Breast epithelium (tissue), 4 donors: Measurements from ENCODE around the gene DTWD1. TPM values are rescaled to one million over a fixed set of nuclear protein-coding genes. Genes with fewer than 3 reads are reported as not detected.

ENCODE experiments used
- DNase-seq, 2 donors: peaks; one replicate each; pipeline ENCODE4 v3.0.0-alpha.2; 2019; ENCODE audit warnings: low spot score in 2 of 2
- H3K27ac ChIP-seq, 2 donors: fragments of 200-600 bp; sonication (generic) in 1 of 2; one replicate each; pipeline ENCODE4 v1.5.1; 2016 to 2019; ENCODE audit warnings: mild to moderate bottlenecking in 1 of 2
- H3K27me3 ChIP-seq, 2 donors: fragments of 200-600 bp; sonication (generic) in 1 of 2; one replicate each; pipeline versions ENCODE4 v1.5.1 to v1.6.0; 2017 to 2019; ENCODE audit warnings: control low read depth in 1 of 2, mild to moderate bottlenecking in 1 of 2
- H3K36me3 ChIP-seq: fragments of 200-600 bp; one replicate; pipeline ENCODE4 v1.5.1; 2019
- H3K4me1 ChIP-seq, 2 donors: fragments of 200-600 bp; sonication (generic); one replicate each; pipeline ENCODE4 v1.5.1; 2016 to 2019; ENCODE audit warnings: control low read depth in 1 of 2
- H3K4me3 ChIP-seq, 3 donors: fragments of 200-600 bp; sonication (generic); 1 replicate in 2 of 3; 2 replicates in 1 of 3; pipeline ENCODE4 v1.5.1; 2016 to 2019; ENCODE audit warnings: mild to moderate bottlenecking in 3 of 3, moderate library complexity in 2 of 3
- H3K9me3 ChIP-seq, 2 donors: fragments of 200-600 bp; sonication (generic) in 1 of 2; one replicate each; pipeline ENCODE4 v1.5.1; 2016 to 2019; ENCODE audit warnings: control low read depth in 1 of 2
- CTCF ChIP-seq, 3 donors: fragments of 450-650 bp; IDR thresholded peaks; one replicate each; pipeline ENCODE4 v1.5.1; 2016 to 2017; ENCODE audit warnings: antibody characterized with exemption in 3 of 3, mild to moderate bottlenecking in 3 of 3, moderate library complexity in 3 of 3
- POLR2A ChIP-seq: fragments of 450-650 bp; IDR thresholded peaks from one replicate; pipeline ENCODE4 v1.6.1; 2016; ENCODE audit warnings: antibody characterized with exemption, mild to moderate bottlenecking, moderate library complexity
- POLR2AphosphoS5 ChIP-seq, 3 donors: sonication (generic); formaldehyde crosslinking; IDR thresholded peaks; one replicate each; pipeline ENCODE4 v1.6.1; 2017; ENCODE audit warnings: antibody characterized with exemption in 3 of 3
- intact Hi-C: fragments of 100-400 bp; cut with DNase I; formaldehyde crosslinking; loops from one replicate; pipeline ENCODE4 v1.15.1; 2023; ENCODE audit warnings: low total_unique reads
- total RNA-seq, 3 donors: library from RNA; depleted of rRNA; stranded (reverse); fragments of >200 nt; gene quantifications; one replicate each; pipeline ENCODE4 v1.1.0, GENCODE V29; 2016

The DTWD1 gene
- total RNA-seq, 3 donors from 2014 or later, result 21.6 to 35.4 (median 33.8) TPM

DNA sequence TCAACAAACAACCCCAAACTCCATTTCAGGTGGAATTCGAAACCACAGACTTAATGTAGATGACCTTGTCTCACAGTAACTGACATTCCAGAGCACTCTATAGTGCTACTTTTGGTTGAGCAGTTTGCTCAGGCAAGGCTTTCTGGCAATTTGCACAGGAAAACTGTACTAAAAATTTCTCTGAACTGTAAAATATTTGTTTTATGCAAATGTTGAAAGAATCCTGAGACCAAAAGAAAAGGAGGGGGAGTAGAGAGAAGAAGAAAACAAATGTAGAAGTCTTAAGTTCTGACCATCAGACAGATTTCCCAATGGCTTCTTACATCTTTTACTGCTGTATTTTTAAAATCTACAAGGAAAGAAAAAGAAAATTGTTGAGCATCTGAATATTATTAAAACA lies 53.5 kb downstream of the DTWD1 start:
- DNase-seq, result no peak
- Histone ChIP-seq H3K36me3 (no peaks in the 10 kb centered on the region), H3K27me3 (no peaks in the 10 kb centered on the region), H3K9me3 (no peaks in the 10 kb centered on the region), H3K27ac (peak overlapping the region in 1 of 2 donors; percentile 66), H3K4me3 (no peak overlapping the region), H3K4me1 (no peaks in the 10 kb centered on the region)
- TF ChIP-seq POLR2A, result no peak
- no peak for TF ChIP-seq CTCF (IDR thresholded peaks at IDR 0.05)
- TF ChIP-seq POLR2AphosphoS5 (IDR thresholded peaks at IDR 0.05), result no peak
- intact Hi-C loops, result no loop called here

DNA sequence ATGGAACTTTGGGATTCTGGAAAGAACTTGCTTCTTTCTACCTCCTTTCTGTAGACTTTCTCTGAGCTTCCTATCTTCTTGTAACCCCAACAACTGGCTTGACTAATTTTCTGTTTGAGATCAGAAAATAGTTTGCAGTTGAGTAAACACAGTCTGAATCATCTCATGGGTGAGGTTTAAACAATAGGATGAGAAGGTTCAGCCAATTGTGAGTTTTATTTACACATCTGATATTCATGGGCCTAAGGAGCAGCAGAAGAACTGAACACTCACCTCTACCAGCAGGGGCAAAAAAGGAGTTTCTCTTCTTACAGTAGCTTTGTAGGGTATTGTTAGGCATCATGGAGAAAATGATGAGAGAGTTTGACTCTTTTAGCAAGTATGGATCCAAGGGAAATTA lies 54.2 kb downstream of the DTWD1 start:
- DNase-seq, result no peak
- Histone ChIP-seq H3K27me3 (no peaks in the 10 kb centered on the region), H3K4me1 (no peaks in the 10 kb centered on the region), H3K27ac (peak overlapping the region; percentile 19 to 66), H3K9me3 (no peaks in the 10 kb centered on the region), H3K36me3 (no peaks in the 10 kb centered on the region), H3K4me3 (no peak overlapping the region)
- TF ChIP-seq CTCF (IDR thresholded peaks at IDR 0.05) (no peak), POLR2AphosphoS5 (IDR thresholded peaks at IDR 0.05) (no peak), POLR2A (no peak)
- intact Hi-C loops, result no loop called here

DNA sequence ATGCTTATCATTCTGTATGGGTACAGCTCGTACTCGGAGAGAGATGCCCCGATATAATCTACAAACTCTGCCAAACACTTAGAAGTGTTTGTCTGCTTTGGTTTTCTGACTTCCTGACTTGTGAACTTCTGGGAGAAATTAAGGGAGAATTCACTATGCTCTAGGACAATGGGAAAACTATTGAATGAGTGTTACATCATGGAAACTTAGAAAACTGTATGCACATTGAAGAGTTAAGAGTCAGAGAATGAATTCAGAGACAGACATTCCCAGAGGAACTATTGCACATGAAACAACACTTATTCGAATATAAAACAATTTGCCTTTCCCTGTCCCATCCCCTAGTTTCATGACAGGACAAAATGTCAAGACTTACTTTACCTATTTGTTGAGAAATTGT lies 57.8 kb downstream of the DTWD1 start:
- TF ChIP-seq POLR2A, result no peak
- no peak for TF ChIP-seq CTCF (IDR thresholded peaks at IDR 0.05)
- TF ChIP-seq POLR2AphosphoS5 (IDR thresholded peaks at IDR 0.05), result no peak
- DNase-seq, result no peak
- no peak overlapping the region for H3K27ac ChIP-seq
- intact Hi-C loops, result no loop called here
- H3K9me3 ChIP-seq, result no peaks in the 10 kb centered on the region
- no peaks in the 10 kb centered on the region for H3K4me1 ChIP-seq
- H3K27me3 ChIP-seq, result no peaks in the 10 kb centered on the region
- H3K4me3 ChIP-seq, result no peak overlapping the region
- no peaks in the 10 kb centered on the region for H3K36me3 ChIP-seq

DNA sequence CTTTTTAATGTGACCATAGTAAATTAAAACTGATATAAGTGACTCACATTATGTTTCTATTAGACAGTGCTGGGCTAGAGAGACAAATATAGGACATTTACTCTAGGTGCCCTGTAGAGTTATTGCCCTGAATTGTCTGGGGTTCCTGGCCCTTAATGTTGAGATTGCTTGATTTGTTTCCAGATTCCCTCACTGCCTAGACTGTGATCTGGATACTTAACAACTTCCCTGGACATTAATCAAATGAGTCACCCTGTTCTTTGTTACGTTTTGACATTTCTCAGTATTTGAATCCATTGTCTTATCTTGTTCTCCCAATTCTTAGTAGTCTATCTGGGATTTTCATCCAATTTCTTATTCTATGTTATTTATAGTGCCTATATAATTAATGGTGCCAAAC lies 65.8 kb downstream of the DTWD1 start:
- no peaks in the 10 kb centered on the region for H3K27me3 ChIP-seq
- TF ChIP-seq POLR2AphosphoS5 (IDR thresholded peaks at IDR 0.05) (no peak), CTCF (IDR thresholded peaks at IDR 0.05) (no peak), POLR2A (no peak)
- no peak overlapping the region for H3K27ac ChIP-seq
- intact Hi-C loops, result no loop called here
- DNase-seq, result no peak
- no peaks in the 10 kb centered on the region for H3K4me1 ChIP-seq
- H3K9me3 ChIP-seq, result no peaks in the 10 kb centered on the region
- no peak overlapping the region for H3K4me3 ChIP-seq
- H3K36me3 ChIP-seq, result no peaks in the 10 kb centered on the region

- H3K27ac ChIP-seq, result no peak overlapping the region
- H3K4me3 ChIP-seq, result no peak overlapping the region
- intact Hi-C loops, result no loop called here
- TF ChIP-seq POLR2A (no peak), CTCF (IDR thresholded peaks at IDR 0.05) (no peak), POLR2AphosphoS5 (IDR thresholded peaks at IDR 0.05) (no peak)
- H3K36me3 ChIP-seq, result no peaks in the 10 kb centered on the region
- no peaks in the 10 kb centered on the region for H3K27me3 ChIP-seq
- no peaks in the 10 kb centered on the region for H3K4me1 ChIP-seq
- no peak for DNase-seq
- H3K9me3 ChIP-seq, result no peaks in the 10 kb centered on the region
Observed at GRCh38 chr15:49688135-49688790, 67.4 kb downstream of the DTWD1 start.
